HepG2 (cell line): Measurements from ENCODE around the gene UCKL1. TPM values are rescaled to one million over a fixed set of nuclear protein-coding genes. Genes with fewer than 3 reads are reported as not detected.

ENCODE experiments used
- ATAC-seq: fragments of 200-7000 bp; cut with Tn5 transposase; 3 replicates; pipeline ENCODE4 v1.9.1; 2020; ENCODE audit warnings: mild to moderate bottlenecking, moderate library complexity
- BruUV-seq: library from RNA; stranded (reverse); fragments of 400-500 nt; replicated peaks from 2 replicates; lab custom pipeline; 2021; lab: Mats Ljungman, UMichigan
- CTCF ChIA-PET: fragments of 300-600 bp; formaldehyde crosslinking; extraction: SDS; loops from one replicate; lab custom pipeline; 2021; ENCODE audit warnings: low total read pairs, inconsistent platforms, low intra/inter-chr PET ratio; lab: Yijun Ruan, JAX
- POLR2A ChIA-PET: fragments of 350-600 bp; sonication (Branson Sonifier 250); formaldehyde crosslinking; loops from one replicate; lab custom pipeline; 2020; ENCODE audit warnings: antibody characterized with exemption, inconsistent platforms; lab: Yijun Ruan, JAX
- DNase-seq: peaks from one replicate; pipeline ENCODE4 v3.0.0-alpha.2; 2015; ENCODE audit warnings: low spot score
- FAIRE-seq: peaks from 3 replicates; lab custom pipeline; 2011; peaks lifted over from hg19 to GRCh38; lab: Jason Lieb, UNC
- H2AFZ ChIP-seq: one replicate; pipeline ENCODE4 v1.6.1; 2011; ENCODE audit warnings: low read length, inconsistent platforms
- H3K27ac ChIP-seq: fragments of 300-600 bp; 3 replicates; pipeline ENCODE4 v1.8.0; 2011; ENCODE audit warnings: mixed run types, mild to moderate bottlenecking, mixed read lengths, low read length, inconsistent platforms; ENCODE audit not compliant: insufficient read depth; ENCODE audit errors: extremely low read length
- H3K27me3 ChIP-seq, 2 experiments: fragments of 200-600 bp in 1 of 2; 2 replicates in 1 of 2; 3 replicates in 1 of 2; pipeline versions ENCODE4 v1.6.0 to v1.8.0; 2011; ENCODE audit warnings: low read length in 2 of 2, mild to moderate bottlenecking in 2 of 2, moderate library complexity in 2 of 2, inconsistent platforms in 1 of 2; ENCODE audit not compliant: insufficient read depth in 2 of 2, control insufficient read depth in 1 of 2
- H3K36me3 ChIP-seq, 2 experiments: fragments of 200-600 bp in 1 of 2; replicated peaks in 1 of 2; 2 replicates in 1 of 2; 3 replicates in 1 of 2; pipeline versions ENCODE4 v1.5.1 to v1.8.0; 2011; ENCODE audit warnings: low read length in 2 of 2, inconsistent platforms in 1 of 2; ENCODE audit not compliant: insufficient read depth in 2 of 2, control insufficient read depth in 1 of 2
- H3K4me1 ChIP-seq: 2 replicates; pipeline ENCODE4 v1.5.1; 2012; ENCODE audit warnings: low read length, inconsistent platforms; ENCODE audit not compliant: insufficient read depth
- H3K4me2 ChIP-seq: 2 replicates; pipeline ENCODE4 v1.6.0; 2011; ENCODE audit warnings: low read depth, low read length, inconsistent platforms
- H3K4me3 ChIP-seq, 3 experiments: fragments of 200-600 bp in 1 of 3; sonication (generic), shearing (Covaris generic) in 1 of 3; replicated peaks in 1 of 3; 2 replicates each; pipeline ENCODE4 v1.5.1; 2011 to 2016; ENCODE audit warnings: low read length in 3 of 3, inconsistent platforms in 2 of 3, low read depth in 2 of 3, mild to moderate bottlenecking in 2 of 3, control low read depth in 1 of 3, mixed read lengths in 1 of 3; ENCODE audit not compliant: insufficient read depth in 1 of 3
- H3K79me2 ChIP-seq: one replicate; pipeline ENCODE4 v1.6.1; 2011; ENCODE audit warnings: low read length, inconsistent platforms; ENCODE audit not compliant: insufficient read depth
- H3K9ac ChIP-seq: 2 replicates; pipeline ENCODE4 v1.6.0; 2011; ENCODE audit warnings: mild to moderate bottlenecking, low read depth, low read length, inconsistent platforms; ENCODE audit not compliant: insufficient read depth
- H3K9me3 ChIP-seq: 2 replicates; pipeline ENCODE4 v1.5.1; 2012; ENCODE audit warnings: mild to moderate bottlenecking, low read length
- H4K20me1 ChIP-seq: 2 replicates; pipeline ENCODE4 v1.6.0; 2011; ENCODE audit warnings: inconsistent platforms, mild to moderate bottlenecking, low read length, moderate library complexity; ENCODE audit not compliant: insufficient read depth
- AKAP8 ChIP-seq: sonication (generic); formaldehyde crosslinking; IDR thresholded peaks from 2 replicates; pipeline ENCODE4 v1.5.1; 2020; ENCODE audit warnings: mild to moderate bottlenecking, missing genetic modification reagents
- AKNA ChIP-seq: sonication (generic); formaldehyde crosslinking; IDR thresholded peaks from 2 replicates; pipeline ENCODE4 v1.4.0; 2020; ENCODE audit warnings: missing genetic modification reagents, borderline replicate concordance
- FOXA1 ChIP-seq, 2 experiments: fragments of 450-650 bp in 1 of 2; sonication (generic) in 1 of 2; formaldehyde crosslinking in 1 of 2; IDR thresholded peaks; 2 replicates each; pipeline versions ENCODE4 v1.4.0 to v1.6.1; 2016 to 2020; ENCODE audit warnings: missing genetic modification reagents in 1 of 2
- POLR2G ChIP-seq: fragments of 200-400 bp; formaldehyde crosslinking; IDR thresholded peaks from 2 replicates; pipeline ENCODE4 v1.6.1; 2018; ENCODE audit warnings: mild to moderate bottlenecking, low read depth, low read length, moderate library complexity
- RBM22 ChIP-seq: fragments of 200-400 bp; formaldehyde crosslinking; optimal IDR thresholded peaks from 2 replicates; pipeline ENCODE3; 2017; ENCODE audit warnings: mild to moderate bottlenecking, low read length, moderate library complexity
- TRIM24 ChIP-seq: sonication (generic); formaldehyde crosslinking; IDR thresholded peaks from 2 replicates; pipeline ENCODE4 v1.8.0; 2022; ENCODE audit warnings: mild to moderate bottlenecking, missing genetic modification reagents
- ZNF720 ChIP-seq: sonication (generic); formaldehyde crosslinking; IDR thresholded peaks from 2 replicates; pipeline ENCODE4 v1.4.0; 2020; ENCODE audit warnings: missing genetic modification reagents
- ZNF768 ChIP-seq: sonication (generic); formaldehyde crosslinking; IDR thresholded peaks from 2 replicates; pipeline ENCODE4 v1.4.0; 2020; ENCODE audit warnings: missing genetic modification reagents
- WGBS: methylation state at CpG from one replicate; pipeline ENCODE4 v1.1.6; 2017; ENCODE audit warnings: low lambda C conversion rate; 5-methylcytosine and 5-hydroxymethylcytosine counted together
- in situ Hi-C: cut with HindIII; loops from 2 replicates; pipeline ENCODE4 v1.10.0; 2017; ENCODE audit warnings: low pct_unique_long_range_greater_than_20kb; ENCODE audit not compliant: extremely low pct_ligation_motif_present
- intact Hi-C: fragments of 100-400 bp; cut with micrococcal nuclease; formaldehyde crosslinking; loops from one replicate; pipeline ENCODE4 v1.10.0; 2022; ENCODE audit not compliant: unreplicated experiment
- polyA plus RNA-seq, 8 experiments: library from polyadenylated mRNA; depleted of rRNA in 3 of 8; stranded (reverse) in 7 of 8; unstranded in 1 of 8; fragments of >200 nt; fragmentation: Illumina TruSeq in 4 of 8; extraction: Trizol in 4 of 8; gene quantifications; 2 replicates each; pipeline versions ENCODE4 v1.2.1 to v1.2.3, GENCODE V29; 2011 to 2016; ENCODE audit warnings: low read depth in 4 of 8, missing spikeins in 1 of 8, mixed read lengths in 1 of 8; ENCODE audit not compliant: insufficient read depth in 1 of 8
- total RNA-seq, 5 experiments: library from RNA; depleted of rRNA; stranded (reverse); fragments of >200 nt; fragmentation: Illumina TruSeq; extraction: Trizol; gene quantifications; 2 replicates each; pipeline ENCODE4 v1.2.3, GENCODE V29; 2016; ENCODE audit warnings: low read depth in 1 of 5
- TF ChIP-seq, protein P1 (sequence below): sonication (generic); formaldehyde crosslinking; IDR thresholded peaks from 2 replicates; pipeline ENCODE4 v1.4.0; 2020; ENCODE audit warnings: missing genetic modification reagents, mild to moderate bottlenecking, borderline replicate concordance
- TF ChIP-seq, protein P2 (sequence below): sonication (generic); formaldehyde crosslinking; IDR thresholded peaks from 2 replicates; pipeline ENCODE4 v1.5.0; 2020; ENCODE audit warnings: missing genetic modification reagents

The UCKL1 gene
- total and polyA plus RNA-seq, 2 of the 13 experiments (the other 11 are each of a cell fraction or from before 2014, with no cell fraction given): 50.2 to 126 TPM

GRCh38 chr20:63946986-63947637 is 9.1 kb downstream of the UCKL1 start:
- in situ Hi-C loops (no loop called here), intact Hi-C loops (no loop called here)
- Histone ChIP-seq H3K9ac (no peak overlapping the region), H3K4me3 (no peak overlapping the region), H3K27ac (no peak overlapping the region), H4K20me1 (peaks cover 84% of the 10 kb centered on the region), H2AFZ (no peak overlapping the region), H3K4me2 (no peak overlapping the region), H3K79me2 (peaks cover 58% of the 10 kb centered on the region), H3K4me1 (peaks cover 38% of the 10 kb centered on the region), H3K36me3 (peaks cover 41 to 59% of the 10 kb centered on the region in 2 experiments), H3K27me3 (no peaks in the 10 kb centered on the region), H3K9me3 (no peaks in the 10 kb centered on the region)
- 93% methylated on average over 15 of the region's 15 CpGs for WGBS
- ChIA-PET CTCF (no interaction called here), POLR2A (no interaction called here)
- ATAC-seq: no peak
- BruUV-seq: no TSS peak
- no peak for FAIRE-seq
- no peak for DNase-seq
- TF ChIP-seq, protein P1, sequence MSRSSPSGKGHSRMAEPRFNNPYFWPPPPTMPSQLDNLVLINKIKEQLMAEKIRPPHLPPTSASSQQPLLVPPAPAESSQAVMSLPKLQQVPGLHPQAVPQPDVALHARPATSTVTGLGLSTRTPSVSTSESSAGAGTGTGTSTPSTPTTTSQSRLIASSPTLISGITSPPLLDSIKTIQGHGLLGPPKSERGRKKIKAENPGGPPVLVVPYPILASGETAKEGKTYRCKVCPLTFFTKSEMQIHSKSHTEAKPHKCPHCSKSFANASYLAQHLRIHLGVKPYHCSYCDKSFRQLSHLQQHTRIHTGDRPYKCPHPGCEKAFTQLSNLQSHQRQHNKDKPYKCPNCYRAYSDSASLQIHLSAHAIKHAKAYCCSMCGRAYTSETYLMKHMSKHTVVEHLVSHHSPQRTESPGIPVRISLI (CRISPR knock-in tag): peak; percentile 42; the same call in 1 of the 2 replicates
- TF ChIP-seq, protein P2, sequence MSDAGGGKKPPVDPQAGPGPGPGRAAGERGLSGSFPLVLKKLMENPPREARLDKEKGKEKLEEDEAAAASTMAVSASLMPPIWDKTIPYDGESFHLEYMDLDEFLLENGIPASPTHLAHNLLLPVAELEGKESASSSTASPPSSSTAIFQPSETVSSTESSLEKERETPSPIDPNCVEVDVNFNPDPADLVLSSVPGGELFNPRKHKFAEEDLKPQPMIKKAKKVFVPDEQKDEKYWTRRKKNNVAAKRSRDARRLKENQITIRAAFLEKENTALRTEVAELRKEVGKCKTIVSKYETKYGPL (CRISPR knock-in tag): no peak
- TF ChIP-seq AKAP8 (CRISPR knock-in tag) (peak; percentile 60), RBM22 (peak; percentile 83), AKNA (CRISPR knock-in tag) (no peak), POLR2G (peak; percentile 39; the same call in 1 of the 2 replicates), TRIM24 (CRISPR knock-in tag) (0 out of 2 replicates have a peak, but pooled peaks have one; percentile 36), FOXA1 (IDR thresholded peaks at IDR 0.05) (no peak), FOXA1 (CRISPR knock-in tag; IDR thresholded peaks at IDR 0.05) (0 out of 2 replicates have a peak, but pooled peaks have one; percentile 3), ZNF720 (no peak), ZNF768 (CRISPR knock-in tag) (0 out of 2 replicates have a peak, but pooled peaks have one; percentile 14)
